Suprapubic skin (tissue), 3 donors: Measurements from ENCODE around the gene ZNF322.
"Not testable (repeated sequence)": the region's sequence is repeated elsewhere in the genome, so short reads cannot be mapped to it uniquely, and the experiment has no call there.

Experiments
- EP300 ChIP-seq: sonication (generic); formaldehyde crosslinking; IDR thresholded peaks from one replicate; pipeline ENCODE4 v1.6.1; 2017; ENCODE audit warnings: antibody characterized with exemption
- TF ChIP-seq, protein P1 (sequence below), 2 donors: fragments of 200-600 bp in 1 of 2; fragments of 450-650 bp in 1 of 2; sonication (generic) in 1 of 2; IDR thresholded peaks; one replicate each; pipeline ENCODE4 v1.5.1; 2016 to 2019; ENCODE audit warnings: antibody characterized with exemption in 2 of 2, mild to moderate bottlenecking in 1 of 2, moderate library complexity in 1 of 2

DNA sequence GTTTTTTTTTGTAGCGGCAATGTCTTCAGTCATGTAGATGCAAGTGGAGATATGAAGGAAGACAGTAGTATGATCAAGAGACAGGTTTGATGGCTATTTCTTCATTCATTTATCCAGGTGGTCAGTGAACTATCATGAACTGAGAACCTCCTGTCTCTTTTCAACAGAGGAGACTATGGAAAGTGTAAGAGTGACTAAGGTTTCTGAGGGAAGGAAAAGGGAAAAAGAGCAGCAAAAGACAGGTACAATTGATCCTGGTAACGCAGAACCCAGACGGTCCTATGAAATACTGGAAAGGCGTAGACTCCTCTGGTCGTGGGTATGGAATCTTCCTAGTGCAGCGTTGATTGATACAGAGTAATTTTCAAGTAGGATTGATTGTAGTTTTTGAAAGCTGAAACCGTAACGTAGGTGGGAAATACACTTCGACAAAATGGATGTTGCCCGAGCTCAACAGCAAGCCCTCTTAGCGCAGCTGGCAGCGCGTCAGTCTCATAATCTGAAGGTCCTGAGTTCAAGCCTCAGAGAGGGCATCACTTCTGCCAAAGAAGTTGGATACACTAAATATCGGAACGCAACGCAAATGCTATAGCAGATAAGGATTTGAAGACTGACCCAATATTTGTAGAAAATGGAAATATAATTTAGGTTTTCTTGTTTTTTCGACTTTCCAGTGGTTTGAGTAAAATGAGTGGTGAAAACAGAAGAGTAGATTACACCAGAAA, 41.6 kb upstream of the ZNF322 start:
- TF ChIP-seq EP300, result not testable (repeated sequence)
- TF ChIP-seq, protein P1, sequence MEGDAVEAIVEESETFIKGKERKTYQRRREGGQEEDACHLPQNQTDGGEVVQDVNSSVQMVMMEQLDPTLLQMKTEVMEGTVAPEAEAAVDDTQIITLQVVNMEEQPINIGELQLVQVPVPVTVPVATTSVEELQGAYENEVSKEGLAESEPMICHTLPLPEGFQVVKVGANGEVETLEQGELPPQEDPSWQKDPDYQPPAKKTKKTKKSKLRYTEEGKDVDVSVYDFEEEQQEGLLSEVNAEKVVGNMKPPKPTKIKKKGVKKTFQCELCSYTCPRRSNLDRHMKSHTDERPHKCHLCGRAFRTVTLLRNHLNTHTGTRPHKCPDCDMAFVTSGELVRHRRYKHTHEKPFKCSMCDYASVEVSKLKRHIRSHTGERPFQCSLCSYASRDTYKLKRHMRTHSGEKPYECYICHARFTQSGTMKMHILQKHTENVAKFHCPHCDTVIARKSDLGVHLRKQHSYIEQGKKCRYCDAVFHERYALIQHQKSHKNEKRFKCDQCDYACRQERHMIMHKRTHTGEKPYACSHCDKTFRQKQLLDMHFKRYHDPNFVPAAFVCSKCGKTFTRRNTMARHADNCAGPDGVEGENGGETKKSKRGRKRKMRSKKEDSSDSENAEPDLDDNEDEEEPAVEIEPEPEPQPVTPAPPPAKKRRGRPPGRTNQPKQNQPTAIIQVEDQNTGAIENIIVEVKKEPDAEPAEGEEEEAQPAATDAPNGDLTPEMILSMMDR (IDR thresholded peaks at IDR 0.05), result not testable (repeated sequence)
